Spinal cord (tissue), 10 donors: Measurements from ENCODE around the gene REL. TPM values are rescaled to one million over a fixed set of nuclear protein-coding genes. Genes with fewer than 3 reads are reported as not detected.

ENCODE experiments used
- DNase-seq, 6 donors: peaks; one replicate each; pipeline versions ENCODE4 v3.0.0 to v3.0.0-alpha.2; 2013 to 2015; ENCODE audit warnings: low spot score in 6 of 6, low read depth in 4 of 6
- H3K27ac ChIP-seq: one replicate; pipeline ENCODE4 v1.5.1; 2013; ENCODE audit warnings: low read depth, low read length, control low read depth
- H3K27me3 ChIP-seq: one replicate; pipeline ENCODE4 v1.6.1; 2013; ENCODE audit warnings: low read length; ENCODE audit not compliant: control insufficient read depth, insufficient read depth
- H3K36me3 ChIP-seq: one replicate; pipeline ENCODE4 v1.6.1; 2013; ENCODE audit warnings: low read length; ENCODE audit not compliant: control insufficient read depth, insufficient read depth
- H3K4me1 ChIP-seq: one replicate; pipeline ENCODE4 v1.6.1; 2013; ENCODE audit warnings: low read length; ENCODE audit not compliant: control insufficient read depth, insufficient read depth
- H3K4me3 ChIP-seq: one replicate; pipeline ENCODE4 v1.5.1; 2013; ENCODE audit warnings: low read depth, low read length, control low read depth
- H3K9me3 ChIP-seq: one replicate; pipeline ENCODE4 v1.6.1; 2013; ENCODE audit warnings: low read length; ENCODE audit not compliant: control insufficient read depth, insufficient read depth
- WGBS: methylation state at CpG from one replicate; pipeline ENCODE4 v1.1.5; 2013; ENCODE audit warnings: missing lambda C conversion rate; ENCODE audit not compliant: insufficient coverage; 5-methylcytosine and 5-hydroxymethylcytosine counted together
- polyA plus RNA-seq, 2 donors: library from polyadenylated mRNA; unstranded; fragments of 120-200 nt; gene quantifications; one replicate each; pipeline ENCODE4 v1.2.1, GENCODE V29; 2013; ENCODE audit not compliant: insufficient read length in 2 of 2
- total RNA-seq, 2 donors: library from RNA; depleted of rRNA in 1 of 2; stranded (reverse); fragments of 120-200 nt in 1 of 2; fragments of >200 nt in 1 of 2; gene quantifications; one replicate each; pipeline versions ENCODE4 v1.2.3 to v1.2.4, GENCODE V29; 2013 to 2014
- donor health status: healthy.

The REL gene
- total and polyA plus RNA-seq, 4 donors: 2.8 to 10.8 (median 5.9) TPM

GRCh38 chr2:60958361-60958760 lies 77.0 kb downstream of the REL start:
- no peaks in the 10 kb centered on the region for H3K27me3 ChIP-seq
- H3K27ac ChIP-seq: no peak overlapping the region
- no peaks in the 10 kb centered on the region for H3K9me3 ChIP-seq
- no peaks in the 10 kb centered on the region for H3K4me1 ChIP-seq
- WGBS: 80% methylated on average over 1 of the region's 3 CpGs
- no peak overlapping the region for H3K4me3 ChIP-seq
- no peaks in the 10 kb centered on the region for H3K36me3 ChIP-seq
- no peak for DNase-seq

GRCh38 chr2:60958800-60959199 lies 77.4 kb downstream of the REL start:
- H3K4me1 ChIP-seq: no peaks in the 10 kb centered on the region
- no peaks in the 10 kb centered on the region for H3K9me3 ChIP-seq
- no peaks in the 10 kb centered on the region for H3K36me3 ChIP-seq
- 90% methylated on average over 1 of the region's 3 CpGs for WGBS
- H3K27me3 ChIP-seq: no peaks in the 10 kb centered on the region
- no peak for DNase-seq
- no peak overlapping the region for H3K4me3 ChIP-seq
- no peak overlapping the region for H3K27ac ChIP-seq

DNA sequence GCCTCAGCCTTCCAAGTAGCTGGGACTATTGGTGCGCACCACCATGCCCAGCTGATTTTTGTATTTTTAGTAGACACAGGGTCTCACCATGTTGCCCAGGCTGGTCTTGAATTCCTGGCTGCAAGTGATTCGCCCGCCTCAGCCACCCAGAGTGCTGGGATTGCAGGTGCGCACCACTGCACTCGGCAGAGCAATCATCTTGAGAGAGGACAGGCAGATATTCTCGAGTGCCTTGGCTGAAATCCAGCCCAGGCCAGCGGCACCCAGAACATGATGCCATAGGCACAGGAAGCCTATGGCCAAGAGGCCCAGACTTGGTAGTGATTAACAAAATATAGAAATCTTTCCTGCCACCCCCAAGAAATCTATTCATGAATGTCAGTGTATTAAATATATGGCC lies 78.1 kb downstream of the REL start:
- Histone ChIP-seq H3K36me3 (no peaks in the 10 kb centered on the region), H3K27me3 (no peaks in the 10 kb centered on the region), H3K4me3 (no peak overlapping the region), H3K4me1 (no peaks in the 10 kb centered on the region), H3K9me3 (no peaks in the 10 kb centered on the region), H3K27ac (no peak overlapping the region)
- no peak for DNase-seq
- WGBS: 83% methylated on average over 7 of the region's 7 CpGs

- no peak for DNase-seq
- WGBS: no CpG with 5 or more reads among the region's 1 CpG
- Histone ChIP-seq H3K36me3 (no peaks in the 10 kb centered on the region), H3K4me3 (no peak overlapping the region), H3K27me3 (no peaks in the 10 kb centered on the region), H3K27ac (no peak overlapping the region), H3K4me1 (no peaks in the 10 kb centered on the region), H3K9me3 (no peaks in the 10 kb centered on the region)
Measured at GRCh38 chr2:60960706-60961105, 79.3 kb downstream of the REL start.

- no CpG with 5 or more reads among the region's 4 CpGs for WGBS
- Histone ChIP-seq H3K27ac (no peak overlapping the region), H3K4me3 (no peak overlapping the region), H3K4me1 (no peaks in the 10 kb centered on the region), H3K27me3 (no peaks in the 10 kb centered on the region), H3K36me3 (no peaks in the 10 kb centered on the region), H3K9me3 (no peaks in the 10 kb centered on the region)
- no peak for DNase-seq
Measured at GRCh38 chr2:60961457-60961856, 80.1 kb downstream of the REL start.

DNA sequence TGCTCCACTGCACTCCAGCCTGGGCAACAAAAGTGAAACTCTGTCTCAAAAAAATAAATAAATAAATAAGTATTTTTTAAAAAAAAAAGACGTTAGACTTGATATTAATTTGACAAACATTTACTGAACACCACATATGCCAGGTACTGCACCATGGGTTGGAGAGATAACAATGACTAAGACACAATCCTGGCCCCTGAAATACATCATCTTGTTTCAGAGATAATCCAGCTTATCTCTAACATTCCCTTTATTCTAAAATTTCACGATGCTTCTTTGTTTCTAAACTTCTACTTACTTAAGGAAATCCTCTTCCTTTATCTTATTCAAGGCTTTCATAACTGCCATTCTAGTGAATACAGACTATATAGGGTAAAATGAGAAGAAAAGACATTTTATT lies 81.2 kb downstream of the REL start:
- WGBS: no CpG with 5 or more reads among the region's 2 CpGs
- no peak for DNase-seq
- H3K27me3 ChIP-seq: no peaks in the 10 kb centered on the region
- H3K4me1 ChIP-seq: no peaks in the 10 kb centered on the region
- no peak overlapping the region for H3K27ac ChIP-seq
- H3K4me3 ChIP-seq: no peak overlapping the region
- H3K9me3 ChIP-seq: no peaks in the 10 kb centered on the region
- no peaks in the 10 kb centered on the region for H3K36me3 ChIP-seq

DNA sequence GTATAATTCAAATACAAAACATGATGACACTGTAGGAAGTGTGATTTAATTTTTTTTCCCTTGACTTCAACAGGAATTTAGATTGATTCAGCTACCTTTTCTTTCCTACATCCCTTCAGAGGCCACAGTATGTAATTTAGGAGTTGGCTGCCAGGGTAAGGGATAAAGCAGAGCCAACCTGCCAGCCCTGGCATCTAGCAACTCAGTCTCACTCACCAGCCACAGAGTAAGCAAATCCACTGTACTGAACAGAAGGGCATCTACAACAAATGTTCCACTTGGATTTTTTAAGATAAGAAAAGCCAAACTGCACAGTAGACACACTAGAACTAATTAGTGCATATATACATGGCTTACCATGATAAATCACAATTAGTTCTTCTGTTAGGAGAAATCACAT lies 81.8 kb downstream of the REL start:
- no peak overlapping the region for H3K4me3 ChIP-seq
- H3K4me1 ChIP-seq: no peaks in the 10 kb centered on the region
- DNase-seq: peak in 1 of 6 donors; percentile 13
- H3K9me3 ChIP-seq: no peaks in the 10 kb centered on the region
- no peaks in the 10 kb centered on the region for H3K36me3 ChIP-seq
- no peaks in the 10 kb centered on the region for H3K27me3 ChIP-seq
- H3K27ac ChIP-seq: no peak overlapping the region

- Histone ChIP-seq H3K9me3 (no peaks in the 10 kb centered on the region), H3K27ac (no peak overlapping the region), H3K4me1 (no peaks in the 10 kb centered on the region), H3K36me3 (no peaks in the 10 kb centered on the region), H3K4me3 (no peak overlapping the region), H3K27me3 (no peaks in the 10 kb centered on the region)
- DNase-seq: no peak
- WGBS: no CpG with 5 or more reads among the region's 7 CpGs
Measured at GRCh38 chr2:60964651-60965498, 83.5 kb downstream of the REL start.

GRCh38 chr2:60965499-60965785 lies 84.1 kb downstream of the REL start:
- no peak for DNase-seq
- no peaks in the 10 kb centered on the region for H3K36me3 ChIP-seq
- no peak overlapping the region for H3K4me3 ChIP-seq
- H3K27me3 ChIP-seq: no peaks in the 10 kb centered on the region
- no peak overlapping the region for H3K27ac ChIP-seq
- H3K9me3 ChIP-seq: no peaks in the 10 kb centered on the region
- H3K4me1 ChIP-seq: no peaks in the 10 kb centered on the region

- no peak overlapping the region for H3K4me3 ChIP-seq
- no peak for DNase-seq
- no peak overlapping the region for H3K27ac ChIP-seq
- WGBS: no CpG with 5 or more reads among the region's 1 CpG
- H3K36me3 ChIP-seq: no peaks in the 10 kb centered on the region
- H3K27me3 ChIP-seq: no peaks in the 10 kb centered on the region
- H3K4me1 ChIP-seq: no peaks in the 10 kb centered on the region
- H3K9me3 ChIP-seq: no peaks in the 10 kb centered on the region
Measured at GRCh38 chr2:60966507-60967405, 85.4 kb downstream of the REL start.
